T-helper 2 cell (primary cell): ENCODE data around the gene ASIC4.

Source experiments
- DNase-seq, 5 experiments: peaks; one replicate each; pipeline versions ENCODE4 v3.0.0 to v3.0.0-alpha.2; 2012 to 2022

ASIC4 gene

GRCh38 chr2:219554350-219554749 is 40.1 kb downstream of the ASIC4 start:
- no peak for DNase-seq

DNA sequence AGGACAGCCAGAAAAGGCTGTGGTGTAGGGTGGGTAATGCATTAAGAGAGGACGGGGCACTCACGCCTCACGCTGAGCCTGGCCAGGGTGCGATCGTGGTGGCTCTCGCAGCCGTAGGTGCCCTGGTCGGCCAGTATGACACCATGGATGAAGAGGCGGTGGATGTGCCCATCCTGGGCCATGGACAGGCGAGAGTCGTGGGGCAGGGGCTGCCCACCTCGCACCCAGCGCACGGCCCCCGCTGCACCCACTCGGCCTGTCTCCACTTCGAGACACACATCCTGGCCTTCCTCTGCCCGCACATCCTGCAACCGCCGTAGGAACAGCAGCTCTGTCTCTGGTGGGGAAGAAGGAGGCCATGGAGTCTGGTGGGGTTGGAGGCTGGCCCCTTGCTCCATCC is 41.7 kb downstream of the ASIC4 start:
- DNase-seq = no peak

- DNase-seq = no peak
These were observed 42.1 kb downstream of the ASIC4 start for GRCh38 chr2:219556413-219556812.

DNA sequence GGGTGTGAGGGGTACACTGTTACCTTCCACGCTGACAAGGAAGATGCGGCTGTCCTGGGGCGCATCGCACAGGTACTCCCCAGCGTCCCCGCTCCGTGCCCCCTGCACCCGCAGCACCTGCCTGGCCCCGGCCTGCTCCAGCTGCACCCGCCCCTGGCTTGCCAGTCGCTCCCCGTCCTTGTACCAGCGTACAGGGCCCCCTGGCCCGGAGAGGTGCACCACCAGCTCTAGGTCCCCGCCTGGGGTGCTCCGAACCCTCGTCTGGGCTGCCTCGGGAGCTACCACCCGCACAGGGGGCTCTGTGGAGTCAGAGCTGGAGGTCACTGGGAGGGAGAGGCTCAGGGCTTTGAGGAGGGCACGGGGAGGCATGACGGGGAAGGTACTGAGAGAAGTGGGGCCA is 43.0 kb downstream of the ASIC4 start:
- DNase-seq = no peak

GRCh38 chr2:219557791-219558785 is 43.8 kb downstream of the ASIC4 start:
- DNase-seq = no peak

DNA sequence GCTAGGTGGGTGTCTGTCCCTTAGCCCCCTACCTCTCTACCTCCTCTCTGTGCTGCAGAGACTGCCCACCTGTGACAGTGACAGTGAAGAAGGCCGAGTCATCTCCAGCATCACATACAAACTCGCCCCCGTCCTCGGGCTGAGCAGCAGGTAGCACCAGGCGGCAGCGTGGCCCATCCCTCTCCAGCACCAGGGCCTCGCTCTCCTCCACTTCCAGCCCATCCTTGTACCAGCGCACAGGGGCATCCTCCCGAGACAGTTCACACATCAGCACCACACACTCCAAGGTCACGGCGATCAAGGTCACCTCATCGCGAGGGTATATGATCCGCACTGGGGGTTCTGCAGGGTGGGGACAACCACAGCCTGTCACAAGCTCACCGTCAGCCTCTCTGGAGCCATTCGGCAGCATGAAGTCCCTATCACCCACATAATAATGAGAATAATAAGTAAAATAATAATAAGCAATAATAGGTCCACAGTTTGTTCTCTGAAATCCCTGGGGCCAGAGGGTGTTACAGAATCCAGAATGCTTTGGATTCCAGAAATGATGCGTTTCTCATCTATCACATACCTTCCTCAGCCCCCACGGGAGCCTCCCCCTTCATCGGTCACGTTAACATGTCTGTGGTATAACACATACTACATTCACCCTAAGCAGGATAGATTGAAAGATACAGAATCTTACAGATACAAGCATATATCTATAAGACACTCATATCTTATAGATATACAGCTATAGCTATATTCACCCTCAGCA is 45.1 kb downstream of the ASIC4 start:
- no peak for DNase-seq

DNA sequence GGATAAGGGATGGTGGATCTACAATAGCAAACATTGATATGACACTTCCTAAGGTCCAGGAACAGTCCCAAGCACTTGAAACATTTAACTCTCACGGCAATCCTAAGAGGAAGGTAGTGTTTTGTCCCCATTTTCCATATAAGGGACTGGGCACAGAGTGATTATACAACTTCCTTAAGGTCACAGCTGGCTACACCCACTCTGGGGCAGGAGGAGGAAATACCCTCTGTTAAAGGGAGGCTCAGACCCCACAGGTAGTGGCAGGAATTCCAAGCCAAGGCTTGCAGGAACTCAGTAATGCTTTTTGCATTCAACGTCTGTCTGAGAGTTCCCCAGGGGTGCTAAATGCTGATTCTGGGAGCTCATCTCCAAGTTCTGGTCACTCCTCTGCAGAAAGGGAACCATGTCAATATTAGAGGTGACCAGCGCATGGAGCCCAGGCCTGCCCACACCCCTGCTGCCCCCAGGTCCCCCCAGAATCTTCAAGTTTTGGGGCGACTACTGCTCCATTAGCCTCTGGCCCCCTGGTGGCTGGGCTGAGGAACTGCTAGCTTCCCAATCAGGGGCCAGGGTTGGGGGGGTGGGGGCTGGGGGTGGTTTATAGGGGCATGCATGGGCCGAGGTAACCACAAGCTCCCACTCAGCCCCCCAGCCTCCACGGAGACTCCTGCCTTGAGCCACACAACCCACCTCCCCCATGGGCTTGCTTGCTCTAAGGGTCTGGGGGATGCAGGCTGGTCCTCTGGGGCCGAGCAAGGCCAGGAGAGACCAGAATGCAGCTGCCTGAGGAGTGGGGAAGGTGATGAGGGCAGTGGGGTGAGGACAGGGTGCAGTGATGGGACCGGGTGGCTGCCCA is 46.0 kb downstream of the ASIC4 start:
- no peak for DNase-seq

- DNase-seq = no peak
These were observed 46.6 kb downstream of the ASIC4 start for GRCh38 chr2:219560893-219561178.

DNA sequence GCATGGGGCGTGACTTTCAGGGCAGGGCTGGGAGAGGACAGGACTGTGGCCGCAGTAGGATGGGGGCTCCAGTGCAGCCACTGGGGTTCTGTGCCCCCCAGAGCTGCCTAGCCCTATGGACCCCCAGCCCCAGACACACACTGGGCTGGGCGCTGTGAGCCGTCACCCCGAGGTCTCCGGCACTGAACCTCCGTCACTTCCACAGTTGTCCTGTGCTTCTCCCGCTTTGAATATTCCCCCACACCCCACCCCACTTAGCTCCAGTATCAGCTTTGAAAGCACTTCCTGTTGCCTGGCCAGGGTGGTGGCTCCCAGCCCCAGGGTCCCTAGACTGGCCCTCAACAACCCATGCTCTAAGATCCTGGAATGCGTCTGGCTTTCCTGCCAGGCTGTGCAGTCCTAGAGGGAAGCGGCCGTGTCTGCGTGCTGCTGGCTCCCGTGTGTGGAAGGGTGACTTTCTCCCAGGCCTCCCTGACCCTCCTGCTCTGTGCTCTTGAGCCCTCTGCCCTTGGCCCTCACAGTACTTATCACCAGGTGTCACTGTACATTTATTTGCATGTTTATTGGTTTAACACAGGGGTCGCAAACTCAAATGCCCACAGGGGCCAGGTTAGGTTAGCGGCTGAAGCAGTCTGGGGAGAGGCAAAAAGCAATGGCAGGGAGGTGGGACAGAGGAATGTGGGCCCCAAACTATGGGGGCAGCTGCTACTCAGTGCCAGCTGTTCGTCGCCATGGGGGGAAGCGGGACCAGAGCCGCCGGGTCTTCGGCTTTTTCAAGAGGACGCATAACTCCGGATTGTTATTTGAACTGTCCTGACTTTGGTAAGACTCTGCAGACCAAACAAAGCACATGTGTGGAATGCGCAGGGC is 47.1 kb downstream of the ASIC4 start:
- no peak for DNase-seq

DNA sequence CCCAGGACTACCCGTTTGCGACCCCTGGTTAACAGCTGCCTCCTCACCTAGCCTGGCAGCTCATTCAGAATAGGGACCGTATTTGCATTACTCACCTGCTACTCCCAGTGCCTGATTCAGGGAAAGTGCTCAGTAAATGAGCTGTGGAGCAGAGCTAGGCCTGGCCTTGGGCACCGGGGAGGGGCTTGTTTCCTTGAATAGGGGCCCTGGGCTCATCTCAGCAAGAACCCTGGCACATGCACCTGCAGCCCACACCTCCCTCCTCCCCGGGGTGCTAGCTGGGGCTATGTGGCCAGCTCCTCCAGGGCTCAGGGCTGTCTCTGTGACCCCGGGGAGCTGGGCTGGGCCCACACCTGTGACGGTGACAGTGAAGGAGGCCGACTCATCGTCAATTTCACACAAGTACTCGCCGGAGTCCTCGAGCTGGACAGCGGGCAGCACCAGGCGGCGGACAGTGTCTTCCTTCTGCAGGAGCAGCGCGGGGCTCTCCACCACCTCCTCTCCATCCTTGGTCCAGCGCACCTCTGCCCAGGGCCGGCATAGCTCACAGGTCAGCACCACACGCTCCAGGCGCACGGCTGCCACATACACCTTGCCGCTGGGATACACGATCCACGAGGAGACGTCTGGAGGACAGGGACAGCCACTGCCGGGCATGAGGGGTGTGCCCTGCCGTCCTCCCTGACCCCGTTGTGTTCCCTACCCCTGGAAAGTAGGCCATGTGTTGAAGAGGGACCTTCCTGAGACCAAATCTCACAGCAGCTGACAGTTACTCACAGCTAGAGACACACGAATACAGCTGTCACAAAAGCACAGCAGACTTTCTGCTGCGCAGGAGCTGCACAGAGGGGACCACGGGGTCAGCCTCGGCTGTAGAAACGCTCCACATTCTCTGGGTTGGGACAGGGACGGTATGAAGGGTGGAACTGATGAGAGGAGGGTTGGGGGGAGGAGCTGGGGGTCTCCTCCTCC is 48.1 kb downstream of the ASIC4 start:
- no peak for DNase-seq

GRCh38 chr2:219563271-219563928 is 49.1 kb downstream of the ASIC4 start:
- DNase-seq = no peak

DNA sequence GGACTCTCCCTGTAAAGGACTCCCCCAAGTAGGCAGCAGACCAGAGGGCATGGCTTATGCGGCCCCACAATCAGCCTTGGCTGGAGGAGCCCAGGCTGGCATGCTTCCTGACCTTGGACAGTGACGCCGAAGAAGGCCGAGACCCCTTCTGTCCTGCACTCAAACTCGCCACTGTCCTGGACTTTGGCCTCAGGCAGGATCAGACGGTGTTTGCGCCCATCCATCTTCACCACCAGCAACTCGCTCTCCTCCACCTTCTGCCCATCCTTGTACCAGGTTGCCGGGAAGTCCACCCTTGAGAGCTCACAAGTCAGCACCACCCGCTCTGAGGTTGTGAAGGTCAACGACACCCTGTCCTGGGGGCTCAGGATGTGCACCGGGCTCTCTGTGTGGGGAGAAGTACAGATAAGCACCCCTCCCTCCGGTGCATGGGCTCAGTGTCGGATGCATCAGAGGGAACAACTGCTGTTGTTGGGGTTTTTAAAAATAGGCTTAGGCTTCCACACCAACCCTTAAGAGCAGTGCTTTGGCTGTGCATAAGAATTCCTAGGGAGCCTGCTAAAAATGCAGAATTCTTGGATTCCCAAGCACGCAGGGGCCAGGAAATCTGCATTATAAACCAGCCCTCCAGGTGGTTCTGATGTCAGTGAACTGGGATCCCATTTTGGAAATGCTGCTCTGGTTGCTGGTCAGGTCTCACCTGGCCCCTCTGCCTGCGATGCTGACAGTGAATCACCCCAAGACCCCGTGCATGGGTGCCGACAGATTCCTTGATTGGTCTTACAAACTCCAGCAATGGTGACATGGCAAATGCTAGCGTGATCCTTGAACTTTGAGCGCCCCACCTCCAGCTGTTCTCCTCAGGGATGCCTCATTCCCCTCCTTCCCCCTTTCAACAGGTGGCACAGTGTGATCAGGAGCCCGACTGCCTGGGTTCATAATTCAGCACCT is 51.1 kb downstream of the ASIC4 start:
- no peak for DNase-seq

GRCh38 chr2:219566640-219567039 is 52.4 kb downstream of the ASIC4 start:
- DNase-seq = no peak

DNA sequence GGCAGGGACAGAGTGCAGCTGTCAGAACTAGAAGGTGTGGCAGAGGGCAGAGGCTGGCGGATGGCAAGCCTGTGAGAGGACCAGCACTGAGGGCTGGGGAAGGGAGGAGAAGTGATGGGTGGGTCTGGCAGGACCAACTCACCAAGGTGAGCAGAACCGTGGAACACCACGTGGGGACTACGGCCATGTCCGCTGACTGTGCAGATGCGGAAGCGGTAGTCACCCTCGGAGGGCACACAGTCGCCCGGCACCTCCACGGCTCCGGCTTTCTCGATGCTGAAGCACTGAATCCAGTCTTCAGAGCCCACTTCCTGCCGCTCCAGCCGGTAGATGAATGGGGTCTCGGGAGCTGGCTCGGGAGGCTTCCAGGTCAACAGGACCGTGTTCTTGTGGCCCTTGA is 52.8 kb downstream of the ASIC4 start:
- no peak for DNase-seq

DNA sequence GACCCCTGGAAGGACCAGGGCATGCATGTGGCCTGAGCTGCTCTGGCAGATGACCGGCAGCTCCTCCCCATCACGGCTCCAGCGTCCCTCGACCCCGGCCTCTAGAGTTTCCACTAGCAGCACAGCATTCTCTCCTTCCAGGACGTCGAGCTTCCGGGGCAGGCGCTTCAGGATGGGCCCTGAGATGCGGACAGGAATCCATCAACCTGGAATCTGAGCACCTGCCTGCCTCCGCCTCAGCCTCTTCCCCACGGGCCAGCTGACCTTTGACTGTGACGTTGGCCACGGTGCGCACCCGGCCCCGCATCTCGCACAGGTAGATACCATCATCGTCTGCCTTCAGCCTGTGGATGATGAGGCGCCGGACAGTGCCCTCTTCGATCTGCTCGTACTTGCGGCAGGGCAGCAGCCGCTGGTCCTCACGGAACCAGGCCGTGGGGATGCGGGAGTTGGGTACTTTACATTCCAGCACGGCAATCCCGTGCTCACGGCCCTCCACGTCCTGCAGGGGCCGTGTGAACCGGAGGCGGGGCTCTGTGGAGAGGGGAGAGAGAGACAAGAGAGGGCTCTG is 53.6 kb downstream of the ASIC4 start:
- no peak for DNase-seq

- no peak for DNase-seq
These were observed 54.8 kb downstream of the ASIC4 start for GRCh38 chr2:219569041-219569440.

- DNase-seq = no peak
These were observed 55.4 kb downstream of the ASIC4 start for GRCh38 chr2:219569635-219570034.

DNA sequence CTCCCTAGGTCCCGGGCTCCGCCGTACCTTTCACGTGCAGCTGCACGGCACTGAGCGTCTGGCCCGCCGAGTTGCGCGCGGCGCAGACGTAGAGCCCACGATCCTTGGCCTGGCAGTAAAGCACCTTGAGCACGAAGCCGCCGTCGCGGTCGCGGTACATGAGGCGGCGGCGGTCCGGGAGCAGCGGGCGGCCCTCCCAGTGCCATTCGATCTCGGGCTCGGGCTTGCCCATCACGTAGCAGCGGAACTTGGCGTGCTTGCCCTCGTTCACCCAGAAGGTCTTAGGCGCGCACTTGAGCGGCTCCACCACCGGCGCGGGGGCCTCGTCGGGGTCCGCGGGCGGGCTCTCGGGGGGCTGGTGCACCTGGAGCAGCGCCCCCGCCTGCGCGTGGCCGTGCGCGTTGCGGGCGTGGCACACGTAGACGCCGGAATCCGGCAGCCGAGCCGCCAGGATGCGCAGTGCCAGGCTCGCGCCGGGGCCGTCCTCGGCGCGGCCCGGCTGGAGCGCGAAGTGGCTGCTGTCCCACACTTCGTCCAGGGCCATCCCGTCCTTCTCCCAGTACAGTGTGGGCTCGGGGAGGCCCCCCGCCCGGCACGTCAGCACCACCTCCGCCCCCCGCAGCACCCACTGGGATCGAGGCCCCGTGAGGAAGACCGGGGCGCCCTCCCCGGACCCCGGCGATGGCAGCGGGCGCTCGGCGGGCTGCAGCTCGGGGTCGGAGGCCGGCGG is 56.1 kb downstream of the ASIC4 start:
- DNase-seq = no peak
